ENCODE measurements around the gene MANBA. TPM values are rescaled to one million over a fixed set of nuclear protein-coding genes. Genes with fewer than 3 reads are reported as not detected.

The MANBA gene
- total RNA-seq, 1 donor from 2014 or later: 38.3 TPM

- no peaks in the 10 kb centered on the region for H3K4me1 ChIP-seq (ENCODE audit: insufficient read depth, low read length)
- no peaks in the 10 kb centered on the region for H3K4me1 Mint-ChIP-seq (ENCODE audit: low read depth, unreplicated experiment)
- no peaks in the 10 kb centered on the region for H3K9me3 Mint-ChIP-seq (ENCODE audit: unreplicated experiment)
- DNase-seq (ENCODE audit: low read depth) (no peak), FAIRE-seq (no peak)
- H3K27ac Mint-ChIP-seq (ENCODE audit: unreplicated experiment): no peak overlapping the region
- no peak overlapping the region for H3K4me3 Mint-ChIP-seq (ENCODE audit: unreplicated experiment)
- H3K79me2 ChIP-seq (ENCODE audit: insufficient read depth, low read length): no peaks in the 10 kb centered on the region
- H3K9me3 ChIP-seq (ENCODE audit: insufficient read depth, low read depth, low read length): no peaks in the 10 kb centered on the region
- no peak overlapping the region for H2AFZ ChIP-seq (ENCODE audit: low read depth, low read length)
- no peaks in the 10 kb centered on the region for H3K27me3 Mint-ChIP-seq (ENCODE audit: low read depth, unreplicated experiment)
- H4K20me1 ChIP-seq (ENCODE audit: insufficient read depth, low read length): no peaks in the 10 kb centered on the region
- H3K36me3 ChIP-seq (ENCODE audit: insufficient read depth, low read length): no peaks in the 10 kb centered on the region
- H3K4me3 ChIP-seq (ENCODE audit: insufficient read depth, low read depth, low read length): no peak overlapping the region
- H3K9ac ChIP-seq (ENCODE audit: low read length): no peak overlapping the region
- no peak overlapping the region for H3K4me2 ChIP-seq (ENCODE audit: low read length)
- H3K27ac ChIP-seq (ENCODE audit: low read depth, low read length): no peak overlapping the region
- no peaks in the 10 kb centered on the region for H3K27me3 ChIP-seq (ENCODE audit: insufficient read depth, low read length)
- H3K36me3 Mint-ChIP-seq (ENCODE audit: low read depth, unreplicated experiment): no peaks in the 10 kb centered on the region
- TF ChIP-seq CTCF (IDR thresholded peaks at IDR 0.05; ENCODE audit: insufficient read depth, low read depth, low read length): no peak
- TF ChIP-seq EZH2 (IDR thresholded peaks at IDR 0.05; ENCODE audit: insufficient read depth, low read length): no peak
These were observed 18.0 kb upstream of the MANBA start for GRCh38 chr4:102778720-102779119.

- H3K9me3 Mint-ChIP-seq (ENCODE audit: unreplicated experiment): no peaks in the 10 kb centered on the region
- FAIRE-seq: no peak
- H3K4me1 Mint-ChIP-seq (ENCODE audit: low read depth, unreplicated experiment): no peaks in the 10 kb centered on the region
- H3K4me2 ChIP-seq (ENCODE audit: low read length): no peak overlapping the region
- DNase-seq (ENCODE audit: low read depth): no peak
- H3K4me3 Mint-ChIP-seq (ENCODE audit: unreplicated experiment): no peak overlapping the region
- H3K27ac Mint-ChIP-seq (ENCODE audit: unreplicated experiment): no peak overlapping the region
- no peaks in the 10 kb centered on the region for H3K27me3 ChIP-seq (ENCODE audit: insufficient read depth, low read length)
- H3K27ac ChIP-seq (ENCODE audit: low read depth, low read length): no peak overlapping the region
- no peaks in the 10 kb centered on the region for H3K27me3 Mint-ChIP-seq (ENCODE audit: low read depth, unreplicated experiment)
- H3K79me2 ChIP-seq (ENCODE audit: insufficient read depth, low read length): no peaks in the 10 kb centered on the region
- H3K9ac ChIP-seq (ENCODE audit: low read length): no peak overlapping the region
- H3K36me3 Mint-ChIP-seq (ENCODE audit: low read depth, unreplicated experiment): no peaks in the 10 kb centered on the region
- H4K20me1 ChIP-seq (ENCODE audit: insufficient read depth, low read length): no peaks in the 10 kb centered on the region
- H3K4me1 ChIP-seq (ENCODE audit: insufficient read depth, low read length): no peaks in the 10 kb centered on the region
- no peaks in the 10 kb centered on the region for H3K36me3 ChIP-seq (ENCODE audit: insufficient read depth, low read length)
- H3K4me3 ChIP-seq (ENCODE audit: insufficient read depth, low read depth, low read length): no peak overlapping the region
- no peaks in the 10 kb centered on the region for H3K9me3 ChIP-seq (ENCODE audit: insufficient read depth, low read depth, low read length)
- no peak for TF ChIP-seq EZH2 (IDR thresholded peaks at IDR 0.05; ENCODE audit: insufficient read depth, low read length)
- TF ChIP-seq CTCF (IDR thresholded peaks at IDR 0.05; ENCODE audit: insufficient read depth, low read depth, low read length): no peak
- no peak overlapping the region for H2AFZ ChIP-seq (ENCODE audit: low read depth, low read length)
These were observed 15.0 kb upstream of the MANBA start for GRCh38 chr4:102775805-102776204.

GRCh38 chr4:102774254-102774653 is 13.5 kb upstream of the MANBA start:
- no peak overlapping the region for H3K27ac ChIP-seq (ENCODE audit: low read depth, low read length)
- FAIRE-seq: no peak
- no peak overlapping the region for H3K4me3 Mint-ChIP-seq (ENCODE audit: unreplicated experiment)
- no peaks in the 10 kb centered on the region for H3K9me3 ChIP-seq (ENCODE audit: insufficient read depth, low read depth, low read length)
- H3K36me3 ChIP-seq (ENCODE audit: insufficient read depth, low read length): no peaks in the 10 kb centered on the region
- no peaks in the 10 kb centered on the region for H3K9me3 Mint-ChIP-seq (ENCODE audit: unreplicated experiment)
- H3K79me2 ChIP-seq (ENCODE audit: insufficient read depth, low read length): no peaks in the 10 kb centered on the region
- no peak overlapping the region for H3K4me3 ChIP-seq (ENCODE audit: insufficient read depth, low read depth, low read length)
- TF ChIP-seq EZH2 (IDR thresholded peaks at IDR 0.05; ENCODE audit: insufficient read depth, low read length) (no peak), CTCF (IDR thresholded peaks at IDR 0.05; ENCODE audit: insufficient read depth, low read depth, low read length) (no peak)
- no peaks in the 10 kb centered on the region for H3K36me3 Mint-ChIP-seq (ENCODE audit: low read depth, unreplicated experiment)
- no peak overlapping the region for H3K27ac Mint-ChIP-seq (ENCODE audit: unreplicated experiment)
- H3K9ac ChIP-seq (ENCODE audit: low read length): no peak overlapping the region
- H4K20me1 ChIP-seq (ENCODE audit: insufficient read depth, low read length): no peaks in the 10 kb centered on the region
- DNase-seq (ENCODE audit: low read depth): no peak
- no peak overlapping the region for H3K4me2 ChIP-seq (ENCODE audit: low read length)
- no peak overlapping the region for H2AFZ ChIP-seq (ENCODE audit: low read depth, low read length)
- H3K27me3 Mint-ChIP-seq (ENCODE audit: low read depth, unreplicated experiment): no peaks in the 10 kb centered on the region
- no peaks in the 10 kb centered on the region for H3K4me1 Mint-ChIP-seq (ENCODE audit: low read depth, unreplicated experiment)
- no peaks in the 10 kb centered on the region for H3K27me3 ChIP-seq (ENCODE audit: insufficient read depth, low read length)
- no peaks in the 10 kb centered on the region for H3K4me1 ChIP-seq (ENCODE audit: insufficient read depth, low read length)

Data from astrocyte (in vitro differentiated cells and primary cell).